PC-9 (cell line): ENCODE results near the gene ARL10. TPM values are rescaled to one million over a fixed set of nuclear protein-coding genes. Genes with fewer than 3 reads are reported as not detected.

ENCODE experiments used
- BruUV-seq: library from RNA; stranded (reverse); fragments of 400-500 nt; replicated peaks from 2 replicates; lab custom pipeline; 2021; lab: Mats Ljungman, UMichigan
- CTCF ChIA-PET: fragments of 300-600 bp; sonication (Branson Sonifier 250); formaldehyde crosslinking; loops from one replicate; lab custom pipeline; 2022; ENCODE audit warnings: antibody characterized with exemption; lab: Charles Lee
- POLR2A ChIA-PET: fragments of 300-600 bp; sonication (Branson Sonifier 250); formaldehyde crosslinking; loops from one replicate; lab custom pipeline; 2022; ENCODE audit warnings: antibody characterized with exemption; ENCODE audit not compliant: unreplicated experiment; lab: Charles Lee
- DNase-seq, 2 experiments: peaks; one replicate each; pipeline versions ENCODE4 v3.0.0 to v3.0.0-alpha.2; 2015 to 2022; ENCODE audit warnings: mixed read lengths in 1 of 2
- H2AFZ ChIP-seq: fragments of 200-600 bp; sonication (generic); 2 replicates; pipeline ENCODE4 v1.8.1; 2017; ENCODE audit warnings: antibody characterized with exemption
- H3F3A ChIP-seq: fragments of 200-600 bp; sonication (generic); 2 replicates; pipeline ENCODE4 v1.8.1; 2017; ENCODE audit warnings: antibody characterized with exemption, mild to moderate bottlenecking, low read depth; ENCODE audit not compliant: insufficient read depth
- H3K27ac ChIP-seq: fragments of 200-600 bp; sonication (generic); 2 replicates; pipeline ENCODE4 v1.6.1; 2016; ENCODE audit warnings: mixed run types
- H3K27me3 ChIP-seq: fragments of 200-600 bp; sonication (generic); 2 replicates; pipeline ENCODE4 v1.6.1; 2016; ENCODE audit warnings: low read depth, mixed run types; ENCODE audit not compliant: insufficient read depth
- H3K36me3 ChIP-seq: fragments of 200-600 bp; sonication (generic); 2 replicates; pipeline ENCODE4 v1.6.1; 2016; ENCODE audit warnings: low read depth, mixed run types
- H3K4me1 ChIP-seq: fragments of 200-600 bp; sonication (generic); replicated peaks from 2 replicates; pipeline ENCODE4 v1.6.1; 2016; ENCODE audit warnings: mixed run types; ENCODE audit not compliant: insufficient read depth
- H3K4me2 ChIP-seq: fragments of 200-600 bp; sonication (generic); 2 replicates; pipeline ENCODE4 v1.6.1; 2017; ENCODE audit warnings: mixed run types
- H3K4me3 ChIP-seq: fragments of 200-600 bp; sonication (generic); 2 replicates; pipeline ENCODE4 v1.6.1; 2016; ENCODE audit warnings: mixed run types
- H3K79me2 ChIP-seq: fragments of 200-600 bp; sonication (generic); 2 replicates; pipeline ENCODE4 v1.6.1; 2017; ENCODE audit warnings: low read depth, mixed run types
- H3K9me2 ChIP-seq: fragments of 200-600 bp; sonication (generic); 2 replicates; pipeline ENCODE4 v1.8.1; 2017; ENCODE audit warnings: mild to moderate bottlenecking; ENCODE audit not compliant: insufficient read depth
- H3K9me3 ChIP-seq: fragments of 200-600 bp; sonication (generic); 2 replicates; pipeline ENCODE4 v1.8.1; 2016; ENCODE audit warnings: low read depth; ENCODE audit not compliant: insufficient read depth
- H4K20me1 ChIP-seq: fragments of 200-600 bp; sonication (generic); 2 replicates; pipeline ENCODE4 v1.8.1; 2017; ENCODE audit not compliant: insufficient read depth
- EZH2 ChIP-seq: fragments of 200-600 bp; sonication (generic); IDR thresholded peaks from 2 replicates; pipeline ENCODE4 v1.8.0; 2017; ENCODE audit warnings: antibody characterized with exemption, low read depth
- intact Hi-C: fragments of 100-400 bp; cut with micrococcal nuclease; formaldehyde crosslinking; loops from one replicate; pipeline ENCODE4 v1.10.0; 2022; ENCODE audit not compliant: unreplicated experiment
- total RNA-seq: library from RNA; stranded (reverse); gene quantifications from 2 replicates; pipeline ENCODE4 v1.2.3, GENCODE V29; 2021
- TF ChIP-seq, protein P1 (sequence below): fragments of 200-600 bp; sonication (generic); conservative IDR thresholded peaks from 2 replicates; pipeline ENCODE4 v1.6.1; 2017; ENCODE audit warnings: mixed run types, antibody characterized with exemption, mild to moderate bottlenecking, moderate library complexity

The ARL10 gene
- total RNA-seq, 1 experiment from 2014 or later, result 0.85 TPM

DNA sequence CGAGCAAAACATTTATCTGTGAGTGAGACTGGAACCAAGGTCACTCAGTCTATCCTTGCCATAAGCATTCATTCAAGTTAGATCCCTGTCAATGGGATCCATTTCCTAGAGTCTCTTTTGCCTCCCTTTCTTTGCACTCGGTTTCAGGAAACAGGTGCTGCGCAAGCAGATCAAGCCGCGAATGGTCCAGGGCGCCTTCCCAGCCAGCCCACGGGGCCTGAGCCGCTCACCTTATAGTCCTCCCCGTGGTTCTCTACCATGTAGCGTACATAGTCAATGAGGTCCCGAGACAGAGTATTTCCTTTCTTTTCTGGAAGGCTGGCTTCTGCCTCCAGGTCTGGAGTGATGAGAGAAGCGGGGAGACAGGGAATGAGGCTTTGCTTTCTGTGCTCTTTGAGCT is 19.7 kb downstream of the ARL10 start:
- ChIA-PET POLR2A (no interaction called here), CTCF (no interaction called here)
- H3K9me2 ChIP-seq, result no peaks in the 10 kb centered on the region
- H2AFZ ChIP-seq, result no peak overlapping the region
- H4K20me1 ChIP-seq, result peaks cover 19% of the 10 kb centered on the region
- intact Hi-C loops, result loop anchor here (10.0 kb wide), 2 partner anchors 260 to 440 kb away; partner anchors contain the start of gene TSPAN17
- no peak for DNase-seq
- H3K36me3 ChIP-seq, result peaks cover 46% of the 10 kb centered on the region
- H3F3A ChIP-seq, result peaks cover 14% of the 10 kb centered on the region
- TF ChIP-seq, protein P1, sequence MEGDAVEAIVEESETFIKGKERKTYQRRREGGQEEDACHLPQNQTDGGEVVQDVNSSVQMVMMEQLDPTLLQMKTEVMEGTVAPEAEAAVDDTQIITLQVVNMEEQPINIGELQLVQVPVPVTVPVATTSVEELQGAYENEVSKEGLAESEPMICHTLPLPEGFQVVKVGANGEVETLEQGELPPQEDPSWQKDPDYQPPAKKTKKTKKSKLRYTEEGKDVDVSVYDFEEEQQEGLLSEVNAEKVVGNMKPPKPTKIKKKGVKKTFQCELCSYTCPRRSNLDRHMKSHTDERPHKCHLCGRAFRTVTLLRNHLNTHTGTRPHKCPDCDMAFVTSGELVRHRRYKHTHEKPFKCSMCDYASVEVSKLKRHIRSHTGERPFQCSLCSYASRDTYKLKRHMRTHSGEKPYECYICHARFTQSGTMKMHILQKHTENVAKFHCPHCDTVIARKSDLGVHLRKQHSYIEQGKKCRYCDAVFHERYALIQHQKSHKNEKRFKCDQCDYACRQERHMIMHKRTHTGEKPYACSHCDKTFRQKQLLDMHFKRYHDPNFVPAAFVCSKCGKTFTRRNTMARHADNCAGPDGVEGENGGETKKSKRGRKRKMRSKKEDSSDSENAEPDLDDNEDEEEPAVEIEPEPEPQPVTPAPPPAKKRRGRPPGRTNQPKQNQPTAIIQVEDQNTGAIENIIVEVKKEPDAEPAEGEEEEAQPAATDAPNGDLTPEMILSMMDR, result no peak
- no peak for TF ChIP-seq EZH2
- H3K9me3 ChIP-seq, result no peaks in the 10 kb centered on the region
- no peak overlapping the region for H3K4me3 ChIP-seq
- no peak overlapping the region for H3K27ac ChIP-seq
- H3K27me3 ChIP-seq, result no peaks in the 10 kb centered on the region
- H3K79me2 ChIP-seq, result peaks cover 36% of the 10 kb centered on the region
- BruUV-seq, result no TSS peak
- peaks cover 20% of the 10 kb centered on the region for H3K4me1 ChIP-seq
- H3K4me2 ChIP-seq, result no peak overlapping the region

- intact Hi-C loops, result loop anchor here (10.0 kb wide), 2 partner anchors 258 to 438 kb away; partner anchors contain the start of gene TSPAN17
- H3K4me1 ChIP-seq, result peaks cover 22% of the 10 kb centered on the region
- ChIA-PET CTCF (interaction anchor here (0.7 kb wide), 1 partner anchor 9 kb away, joined by 4 read pairs; no protein-coding TSS in a partner anchor), POLR2A (no interaction called here)
- H2AFZ ChIP-seq, result no peak overlapping the region
- no peaks in the 10 kb centered on the region for H3K9me3 ChIP-seq
- peaks cover 40% of the 10 kb centered on the region for H3K79me2 ChIP-seq
- DNase-seq, result no peak
- TF ChIP-seq EZH2, result no peak
- TF ChIP-seq, protein P1, result no peak
- H4K20me1 ChIP-seq, result peaks cover 19% of the 10 kb centered on the region
- no TSS peak for BruUV-seq
- H3K27me3 ChIP-seq, result no peaks in the 10 kb centered on the region
- H3K36me3 ChIP-seq, result peaks cover 40% of the 10 kb centered on the region
- peak overlapping the region; percentile 74; the same call in 1 of the 2 replicates for H3K4me3 ChIP-seq
- peaks cover 20% of the 10 kb centered on the region for H3F3A ChIP-seq
- H3K9me2 ChIP-seq, result no peaks in the 10 kb centered on the region
- H3K27ac ChIP-seq, result no peak overlapping the region
- H3K4me2 ChIP-seq, result peak overlapping the region; percentile 88
Observed at GRCh38 chr5:176386491-176386890, 21.2 kb downstream of the ARL10 start.

DNA sequence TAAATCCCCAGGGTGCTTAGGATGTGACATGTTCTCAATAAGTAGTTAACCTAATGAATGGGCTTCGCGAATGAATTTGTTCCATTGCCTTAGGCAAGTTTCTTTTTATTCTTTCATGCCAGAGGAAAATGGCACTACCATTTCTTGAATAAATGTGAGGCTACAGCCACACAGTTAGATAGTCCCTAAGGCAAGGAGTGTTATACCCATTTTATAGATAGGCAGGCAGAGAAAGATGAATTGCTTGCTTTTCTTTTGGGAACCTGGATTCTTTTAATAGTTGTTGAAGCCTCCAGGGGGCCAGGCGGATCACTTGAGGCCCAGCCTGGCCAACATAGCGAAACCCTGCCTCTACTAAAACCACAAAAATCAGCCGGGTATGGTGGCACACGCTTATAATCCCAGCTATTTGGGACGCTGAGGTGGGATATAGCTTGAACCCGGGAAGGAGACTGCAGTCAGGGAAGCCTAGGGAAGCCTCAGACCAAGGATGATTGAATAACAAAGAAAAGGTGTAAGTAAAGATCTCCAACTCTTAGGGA is 22.2 kb downstream of the ARL10 start:
- CTCF ChIA-PET, result no interaction called here

More for the DNA sequence above, 22.2 kb downstream of the ARL10 start:
- Histone ChIP-seq H4K20me1 (peaks cover 19% of the 10 kb centered on the region), H3K79me2 (peaks cover 40% of the 10 kb centered on the region), H3K27ac (peak overlapping the region; percentile 71; the same call in 1 of the 2 replicates), H3K4me2 (peak overlapping the region; percentile 88), H3K9me3 (no peaks in the 10 kb centered on the region), H3K27me3 (no peaks in the 10 kb centered on the region), H3K4me3 (peak overlapping the region; percentile 74), H3K9me2 (no peaks in the 10 kb centered on the region), H2AFZ (peak overlapping the region; percentile 75; the same call in 1 of the 2 replicates), H3F3A (peaks cover 30% of the 10 kb centered on the region), H3K36me3 (peaks cover 30% of the 10 kb centered on the region), H3K4me1 (peaks cover 22% of the 10 kb centered on the region)
- intact Hi-C loops, result loop anchor here (10.0 kb wide), 2 partner anchors 257 to 437 kb away; partner anchors contain the start of gene TSPAN17
- no peak for DNase-seq
- POLR2A ChIA-PET, result no interaction called here
- no peak for TF ChIP-seq EZH2
- no TSS peak for BruUV-seq
